Vagina (tissue), 2 donors: ENCODE measurements around the gene TBC1D22A.

Experiments used
- POLR2A ChIP-seq, 2 donors: fragments of 450-650 bp; IDR thresholded peaks; one replicate each; pipeline ENCODE4 v1.6.1; 2017; ENCODE audit warnings: antibody characterized with exemption in 2 of 2, mild to moderate bottlenecking in 2 of 2, moderate library complexity in 2 of 2
- TF ChIP-seq, protein P1 (sequence below), 3 experiments: fragments of 450-650 bp in 2 of 3; fragments of 200-600 bp in 1 of 3; sonication (generic) in 1 of 3; IDR thresholded peaks; one replicate each; pipeline ENCODE4 v1.5.1; 2017 to 2019; ENCODE audit warnings: antibody characterized with exemption in 3 of 3, mild to moderate bottlenecking in 2 of 3, moderate library complexity in 2 of 3

DNA sequence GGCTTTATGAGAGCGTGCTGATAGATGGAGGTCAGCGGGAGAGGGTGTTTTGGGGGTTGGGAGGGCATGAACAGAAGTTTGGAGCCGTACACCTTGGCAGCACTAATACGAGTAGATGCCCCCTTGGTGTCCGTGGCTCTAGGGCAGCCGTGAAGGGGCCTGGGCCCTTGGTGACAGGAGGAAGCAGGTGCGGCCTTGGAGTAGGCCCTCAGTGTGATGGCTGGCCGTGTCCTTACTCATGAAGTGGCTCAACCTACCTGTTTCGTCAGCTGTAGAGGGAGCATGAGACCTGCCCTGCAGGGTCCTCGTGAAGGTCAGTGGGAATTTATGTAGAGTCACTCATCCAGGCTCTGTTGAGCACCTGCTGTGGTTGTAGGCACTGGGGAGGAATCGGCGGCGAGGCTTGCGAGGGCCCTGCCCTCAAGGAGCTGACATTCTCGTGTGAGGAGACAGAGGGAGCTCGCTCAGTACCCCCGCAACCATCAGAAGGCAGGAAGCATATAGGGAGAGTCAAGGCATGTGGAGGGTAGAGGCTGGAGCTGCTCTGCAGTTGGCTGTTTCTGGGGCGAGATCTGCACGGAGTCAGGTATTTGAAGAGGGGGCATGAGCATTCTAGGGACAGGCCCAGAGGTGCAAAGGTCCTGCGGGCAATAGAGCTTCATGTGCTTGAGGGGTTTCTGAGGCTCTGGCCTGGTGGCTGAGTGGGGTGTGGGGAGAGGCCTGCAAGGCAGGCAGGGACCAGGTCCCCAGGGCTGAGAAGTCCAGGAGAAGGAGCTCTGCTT, 39.6 kb downstream of the TBC1D22A start:
- TF ChIP-seq, protein P1, sequence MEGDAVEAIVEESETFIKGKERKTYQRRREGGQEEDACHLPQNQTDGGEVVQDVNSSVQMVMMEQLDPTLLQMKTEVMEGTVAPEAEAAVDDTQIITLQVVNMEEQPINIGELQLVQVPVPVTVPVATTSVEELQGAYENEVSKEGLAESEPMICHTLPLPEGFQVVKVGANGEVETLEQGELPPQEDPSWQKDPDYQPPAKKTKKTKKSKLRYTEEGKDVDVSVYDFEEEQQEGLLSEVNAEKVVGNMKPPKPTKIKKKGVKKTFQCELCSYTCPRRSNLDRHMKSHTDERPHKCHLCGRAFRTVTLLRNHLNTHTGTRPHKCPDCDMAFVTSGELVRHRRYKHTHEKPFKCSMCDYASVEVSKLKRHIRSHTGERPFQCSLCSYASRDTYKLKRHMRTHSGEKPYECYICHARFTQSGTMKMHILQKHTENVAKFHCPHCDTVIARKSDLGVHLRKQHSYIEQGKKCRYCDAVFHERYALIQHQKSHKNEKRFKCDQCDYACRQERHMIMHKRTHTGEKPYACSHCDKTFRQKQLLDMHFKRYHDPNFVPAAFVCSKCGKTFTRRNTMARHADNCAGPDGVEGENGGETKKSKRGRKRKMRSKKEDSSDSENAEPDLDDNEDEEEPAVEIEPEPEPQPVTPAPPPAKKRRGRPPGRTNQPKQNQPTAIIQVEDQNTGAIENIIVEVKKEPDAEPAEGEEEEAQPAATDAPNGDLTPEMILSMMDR (IDR thresholded peaks at IDR 0.05) = no peak
- TF ChIP-seq POLR2A (IDR thresholded peaks at IDR 0.05) = no peak
